NCI-H226 (cell line): ENCODE data around the gene RECQL5.
"Not testable (repeated sequence)": the region's sequence is repeated elsewhere in the genome, so short reads cannot be mapped to it uniquely, and the experiment has no call there.

ENCODE experiments used
- DNase-seq: peaks from one replicate; pipeline ENCODE4 v3.0.0-alpha.2; 2015

Gene RECQL5

DNA sequence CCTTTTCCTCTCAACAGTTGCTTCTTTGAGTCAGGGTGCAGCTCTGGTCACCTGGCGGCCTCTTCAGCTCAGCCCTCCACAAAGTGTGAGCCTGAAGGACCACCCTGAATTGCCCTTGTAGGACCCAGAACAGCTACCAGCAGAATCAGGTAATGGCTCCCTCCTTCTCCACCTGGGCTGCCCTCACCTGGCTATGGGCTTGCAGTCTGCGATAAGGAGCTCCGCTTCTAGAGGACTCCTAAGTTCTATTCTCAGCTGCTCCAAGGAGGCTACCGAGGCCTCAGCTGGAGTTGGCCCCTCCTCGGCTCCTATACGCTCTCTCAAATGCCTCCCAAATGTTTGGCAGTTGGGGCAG is 20.3 kb downstream of the RECQL5 start:
- DNase-seq: no peak

DNA sequence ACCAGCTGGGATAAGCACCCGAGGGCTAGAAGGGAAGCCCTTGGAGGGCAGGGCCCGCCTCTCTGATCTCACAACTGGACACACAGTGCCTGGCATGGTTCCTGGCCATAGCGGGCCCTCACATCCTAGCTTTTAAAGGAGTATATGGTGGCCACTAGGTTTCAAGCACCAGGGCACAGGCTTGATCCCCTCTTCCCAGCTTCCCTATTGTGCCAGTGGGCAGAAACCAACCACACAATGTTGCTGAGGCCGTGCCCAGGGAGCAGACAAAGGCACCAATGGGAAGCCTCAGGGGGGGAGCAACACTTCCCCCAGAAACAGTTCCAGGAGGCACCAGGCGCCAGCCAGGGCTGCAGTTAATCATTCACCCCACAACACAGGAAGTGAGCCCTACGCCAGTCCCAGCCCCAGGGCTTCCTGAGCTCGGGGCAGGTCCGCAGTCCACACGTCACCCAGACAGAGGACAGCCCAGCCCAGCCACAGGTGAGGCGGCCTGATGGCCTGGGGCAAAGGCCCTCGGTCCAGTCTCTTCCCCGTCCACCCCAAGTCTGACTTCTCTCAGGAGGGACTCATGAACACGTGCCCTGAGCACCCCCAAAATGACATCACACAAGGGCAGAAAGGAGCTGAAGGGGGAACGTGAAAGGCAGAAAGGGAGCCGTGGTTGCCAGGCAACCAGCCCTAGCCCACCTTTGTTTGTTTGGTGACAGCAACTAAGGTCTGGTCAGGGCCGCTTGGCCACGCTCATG is 20.9 kb downstream of the RECQL5 start:
- DNase-seq: peak; percentile 97

DNA sequence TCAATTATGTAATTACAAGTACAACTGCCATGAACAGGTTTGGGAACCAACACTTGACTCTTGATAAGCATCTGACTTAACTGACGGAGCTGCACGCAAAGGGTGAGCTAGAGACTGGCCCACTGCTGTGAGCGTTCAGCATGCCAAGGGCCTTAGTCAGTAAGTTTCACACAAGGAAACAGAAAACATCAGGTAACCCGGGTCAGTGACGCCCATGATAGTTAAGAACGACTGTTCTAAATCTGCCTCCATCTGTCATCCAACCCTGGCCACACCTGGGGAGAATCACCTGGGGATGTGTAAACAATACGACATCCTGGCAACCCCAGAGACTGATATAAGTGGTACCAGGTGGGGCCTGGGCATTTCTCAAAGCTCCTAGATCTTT is 21.5 kb downstream of the RECQL5 start:
- DNase-seq: peak; percentile 98

DNA sequence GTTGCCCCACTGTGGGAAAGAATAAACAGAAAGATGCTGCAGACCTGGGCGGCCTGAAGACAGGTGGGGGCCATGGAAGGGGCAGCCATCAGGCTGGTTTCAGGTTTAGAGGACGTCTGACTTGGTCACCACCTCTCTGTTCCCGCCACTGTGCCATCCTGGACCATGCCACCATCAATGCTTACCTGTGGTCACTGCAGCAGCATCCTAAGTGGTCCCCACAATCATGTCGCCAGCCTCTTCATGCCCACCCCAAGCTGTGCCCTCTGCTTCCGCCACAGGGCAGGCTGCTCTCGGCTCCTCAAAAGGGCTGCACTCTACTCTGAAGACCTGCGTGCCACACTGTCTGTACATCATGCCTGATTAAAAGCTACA is 23.3 kb downstream of the RECQL5 start:
- DNase-seq: no peak

DNA sequence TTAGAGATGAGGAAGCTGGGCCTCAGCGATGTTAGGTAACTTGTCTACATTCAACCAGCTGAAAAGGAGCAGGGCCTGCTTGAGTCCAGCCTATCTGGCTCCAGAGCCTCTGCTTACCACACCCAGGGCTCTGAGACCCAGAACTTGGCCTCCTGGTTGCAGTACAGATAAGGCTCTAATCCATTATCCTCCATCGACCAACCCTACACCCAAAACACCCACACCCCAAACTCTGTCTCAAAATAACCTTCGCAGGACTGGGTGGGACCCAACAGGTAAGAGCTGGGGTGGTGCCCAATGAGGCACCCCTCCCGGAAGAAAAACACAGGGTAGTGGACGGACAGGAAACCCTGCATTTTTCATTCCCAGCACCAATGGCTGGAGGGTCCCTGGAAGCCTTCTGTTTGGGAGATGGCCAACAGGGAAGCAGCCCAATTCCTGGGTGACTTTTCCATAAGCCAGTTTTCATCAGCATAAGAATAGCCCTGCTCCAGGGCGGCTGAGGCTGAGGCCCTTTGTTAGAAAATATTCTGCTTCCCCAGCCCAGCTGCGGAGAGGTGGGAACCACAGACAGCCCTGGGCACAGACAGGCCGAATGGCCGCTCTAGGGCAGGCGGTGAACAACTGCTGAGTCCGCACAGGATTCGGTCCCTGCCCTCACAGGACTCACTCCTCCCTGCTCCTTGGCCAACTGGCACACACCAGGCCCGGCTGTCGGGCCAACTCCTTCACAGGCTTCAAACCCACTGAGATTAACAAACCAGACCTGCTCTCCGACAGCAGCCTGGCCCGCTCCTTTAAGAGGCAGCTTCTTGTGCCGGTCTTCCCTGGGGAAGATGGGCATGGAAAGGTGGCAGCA is 23.9 kb downstream of the RECQL5 start:
- DNase-seq: no peak

DNA sequence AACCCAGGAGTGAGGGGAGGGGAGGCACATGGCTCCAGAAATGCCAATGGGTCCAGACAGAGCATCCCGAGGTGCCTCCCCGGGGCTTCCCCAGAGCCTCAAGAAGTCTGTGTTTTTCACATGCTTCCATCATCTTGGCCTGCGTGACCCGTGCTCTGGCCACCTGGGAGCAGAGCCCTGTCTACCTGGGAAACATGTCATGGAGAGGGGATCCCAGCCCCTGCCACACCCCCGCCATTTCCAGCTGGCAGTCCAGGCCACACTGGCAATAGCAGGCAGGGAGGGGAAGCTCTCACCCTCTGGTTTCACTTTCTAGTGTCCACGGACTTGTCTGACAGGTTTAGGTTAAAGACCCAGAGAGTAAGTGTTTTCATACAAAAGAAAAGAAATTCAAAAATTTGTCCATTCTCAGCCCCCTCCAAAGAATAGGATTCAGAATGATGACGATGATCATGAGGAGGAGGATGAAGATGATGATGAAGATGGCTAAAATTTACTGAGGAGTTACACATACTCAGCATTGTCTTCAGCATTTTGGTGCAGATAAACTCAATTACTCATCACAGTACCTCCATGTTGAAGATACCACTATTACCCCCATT is 24.7 kb downstream of the RECQL5 start:
- no peak for DNase-seq

DNA sequence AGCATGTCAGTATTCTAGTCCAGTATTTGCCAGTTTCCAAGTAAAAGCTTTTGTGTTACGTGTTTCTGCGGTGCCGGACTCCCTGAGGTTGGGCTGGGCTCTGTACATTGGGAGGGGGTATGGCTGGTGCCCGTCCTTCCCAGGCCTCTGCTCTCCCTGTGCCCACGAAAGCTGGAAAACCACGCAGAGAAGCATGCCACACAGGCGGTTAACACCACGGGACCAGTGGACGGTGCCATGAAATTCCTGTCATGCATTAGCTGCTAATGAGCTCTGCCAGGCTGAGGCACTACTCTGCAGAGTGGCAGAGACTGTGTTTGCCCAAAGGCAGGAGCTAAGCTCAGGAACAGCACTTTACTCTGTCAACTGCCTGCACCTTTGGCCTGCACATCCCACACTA is 25.6 kb downstream of the RECQL5 start:
- no peak for DNase-seq

DNA sequence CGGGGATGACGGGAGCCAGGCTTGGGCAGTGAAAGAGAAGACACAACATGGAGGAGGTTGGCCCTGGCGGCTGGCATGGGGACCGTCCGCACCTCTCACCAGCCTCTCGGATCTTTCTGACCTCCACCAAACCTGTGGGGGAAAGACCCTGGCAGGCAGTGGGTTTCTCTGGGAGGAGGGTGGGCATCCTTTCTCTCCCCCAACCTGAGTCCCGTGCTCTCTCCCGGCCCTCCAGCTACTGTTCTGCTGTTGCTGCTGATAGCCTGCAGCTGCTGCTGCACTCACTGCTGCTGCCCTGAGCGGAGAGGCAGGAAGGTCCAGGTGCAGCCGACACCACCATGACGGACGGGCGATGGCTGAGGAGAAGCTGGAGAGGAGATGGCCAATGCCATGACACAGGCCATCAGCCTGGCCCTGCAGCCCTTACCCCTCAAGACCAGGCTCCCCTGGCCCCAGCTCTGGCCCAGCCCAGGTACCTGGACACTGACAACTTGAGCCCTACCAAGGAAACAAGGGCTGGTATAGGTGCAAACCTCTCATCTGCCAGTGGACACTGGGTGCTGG is 26.3 kb downstream of the RECQL5 start:
- DNase-seq: no peak

DNA sequence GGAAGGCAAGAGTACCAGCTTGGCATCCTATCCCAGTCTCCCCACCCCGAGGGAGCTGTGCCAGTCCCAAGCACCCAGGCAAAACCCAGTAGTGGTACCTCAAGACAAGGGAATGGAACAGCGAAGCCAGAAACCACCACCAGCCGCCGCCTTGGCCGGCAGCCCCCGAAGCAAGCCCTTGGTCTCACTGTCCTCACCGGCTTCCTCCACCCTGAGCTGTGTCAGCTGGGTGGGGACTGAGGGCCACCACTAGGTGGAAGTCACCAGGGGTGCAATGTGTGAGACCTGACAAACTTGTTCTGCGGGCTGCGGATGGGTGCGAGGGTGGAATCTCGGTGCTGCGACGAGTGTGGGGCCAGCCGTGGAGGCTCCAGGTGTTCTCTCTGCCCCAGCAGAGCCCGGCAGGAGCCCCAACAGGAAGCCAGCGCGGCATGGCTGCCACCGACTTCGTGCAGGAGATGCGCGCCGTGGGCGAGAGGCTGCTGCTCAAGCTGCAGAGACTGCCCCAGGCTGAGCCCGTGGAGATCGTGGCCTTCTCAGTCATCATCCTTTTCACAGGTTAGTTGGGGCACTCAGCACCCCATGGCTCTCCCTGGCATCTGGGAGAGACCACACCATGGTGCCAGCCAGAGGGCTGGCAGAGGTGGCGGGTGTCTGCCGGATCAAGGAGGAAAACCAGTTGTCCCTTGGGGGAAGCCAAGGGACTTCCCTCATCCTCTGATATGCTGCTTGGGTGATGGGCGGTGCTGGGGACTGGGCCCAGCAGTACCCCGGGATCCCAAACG is 27.0 kb downstream of the RECQL5 start:
- DNase-seq: no peak

DNA sequence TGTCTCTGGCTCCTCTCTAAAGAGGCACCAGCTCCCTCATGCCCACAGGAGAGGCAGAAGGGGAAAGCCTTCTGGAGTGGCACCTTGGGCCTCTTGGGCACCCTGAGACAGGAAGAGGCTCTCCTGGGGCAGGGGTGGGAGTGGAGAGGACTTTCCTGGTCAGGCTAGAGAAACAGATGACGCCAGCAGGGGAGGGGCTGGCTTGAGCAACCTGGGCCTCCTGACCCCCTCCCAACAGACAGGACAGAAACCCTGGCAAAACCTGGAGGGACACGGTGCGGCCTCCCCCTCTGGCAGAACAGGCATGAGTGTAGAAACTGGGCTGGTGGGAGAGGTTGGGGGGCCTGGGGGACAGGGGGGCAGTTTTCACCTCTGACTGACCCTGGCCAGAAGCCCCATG is 27.6 kb downstream of the RECQL5 start:
- no peak for DNase-seq

DNA sequence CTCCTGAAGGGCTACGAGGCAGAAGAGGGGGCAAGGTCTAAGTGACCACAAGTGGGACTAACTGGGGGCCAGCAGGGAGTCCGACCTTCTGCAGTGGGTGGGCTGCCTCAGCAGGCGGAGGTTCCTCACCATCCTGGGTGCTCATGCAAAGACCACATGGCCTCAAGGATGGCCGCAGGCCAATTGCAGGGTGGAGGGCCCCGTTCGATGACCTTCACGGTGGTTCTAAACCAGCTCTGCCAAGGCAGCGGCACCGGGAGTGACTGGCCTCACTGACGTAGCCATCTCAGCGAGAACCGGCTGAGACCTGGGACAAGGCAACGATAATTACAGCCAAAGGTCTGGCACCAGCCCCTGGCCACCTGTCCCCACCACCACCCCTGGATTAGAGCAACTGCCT is 28.1 kb downstream of the RECQL5 start:
- no peak for DNase-seq

DNA sequence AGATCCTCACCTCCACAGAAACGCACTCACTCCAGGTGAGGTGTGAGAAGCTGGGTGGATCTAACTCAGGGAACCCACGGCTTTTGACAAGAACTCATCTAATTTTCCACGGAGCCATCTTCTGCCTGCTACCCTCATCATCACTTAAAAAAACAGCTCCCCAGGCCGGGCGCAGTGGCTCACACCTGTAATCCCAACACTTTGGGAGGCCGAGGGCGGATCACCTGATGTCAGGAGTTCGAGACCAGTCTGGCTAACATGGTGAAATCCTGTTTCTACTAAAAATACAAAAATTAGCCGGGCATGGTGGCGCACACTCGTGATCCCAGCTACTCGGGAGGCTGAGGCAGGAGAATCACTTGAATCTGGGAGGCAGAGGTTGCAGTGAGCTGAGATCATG is 28.9 kb downstream of the RECQL5 start:
- DNase-seq: not testable (repeated sequence)

DNA sequence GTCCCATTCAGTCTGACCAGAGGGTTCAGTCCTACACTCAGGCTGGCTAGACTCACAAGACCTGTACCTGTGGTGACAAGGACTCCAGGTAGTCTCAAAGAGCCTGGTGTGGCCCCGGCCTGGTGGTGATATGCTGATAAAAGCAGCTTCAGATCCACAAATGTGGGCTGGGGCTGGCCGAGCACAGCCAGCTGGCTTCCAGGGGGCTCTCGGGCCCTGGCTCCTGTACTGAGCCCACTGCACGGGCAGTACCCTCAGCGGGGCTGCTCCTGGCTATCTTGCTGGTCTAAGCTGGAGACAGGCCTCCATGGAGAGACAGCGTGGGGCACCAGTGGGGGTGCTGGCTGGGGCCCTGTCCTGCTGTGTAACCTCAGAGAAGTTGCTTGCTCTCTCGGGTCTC is 29.4 kb downstream of the RECQL5 start:
- no peak for DNase-seq

DNA sequence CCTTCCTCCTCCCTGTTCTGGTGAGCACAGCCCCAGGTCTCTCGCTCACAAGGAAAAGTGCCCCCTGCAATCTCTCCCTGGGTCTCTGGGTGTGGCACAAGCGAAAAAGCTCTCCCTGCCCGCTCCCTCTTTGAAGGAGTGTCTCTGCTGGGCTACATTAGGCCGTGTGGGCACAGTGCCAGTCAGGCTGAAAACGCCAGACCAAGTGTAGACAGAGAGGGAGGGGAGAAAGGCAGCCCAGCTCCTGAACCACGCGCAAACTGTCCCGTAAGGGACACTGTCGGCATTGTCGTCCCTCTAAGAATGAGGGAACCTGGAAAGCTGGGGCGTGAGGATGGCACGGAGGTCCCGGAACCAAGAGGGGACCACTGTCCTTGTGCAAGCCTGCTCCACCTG is 29.8 kb downstream of the RECQL5 start:
- DNase-seq: no peak

DNA sequence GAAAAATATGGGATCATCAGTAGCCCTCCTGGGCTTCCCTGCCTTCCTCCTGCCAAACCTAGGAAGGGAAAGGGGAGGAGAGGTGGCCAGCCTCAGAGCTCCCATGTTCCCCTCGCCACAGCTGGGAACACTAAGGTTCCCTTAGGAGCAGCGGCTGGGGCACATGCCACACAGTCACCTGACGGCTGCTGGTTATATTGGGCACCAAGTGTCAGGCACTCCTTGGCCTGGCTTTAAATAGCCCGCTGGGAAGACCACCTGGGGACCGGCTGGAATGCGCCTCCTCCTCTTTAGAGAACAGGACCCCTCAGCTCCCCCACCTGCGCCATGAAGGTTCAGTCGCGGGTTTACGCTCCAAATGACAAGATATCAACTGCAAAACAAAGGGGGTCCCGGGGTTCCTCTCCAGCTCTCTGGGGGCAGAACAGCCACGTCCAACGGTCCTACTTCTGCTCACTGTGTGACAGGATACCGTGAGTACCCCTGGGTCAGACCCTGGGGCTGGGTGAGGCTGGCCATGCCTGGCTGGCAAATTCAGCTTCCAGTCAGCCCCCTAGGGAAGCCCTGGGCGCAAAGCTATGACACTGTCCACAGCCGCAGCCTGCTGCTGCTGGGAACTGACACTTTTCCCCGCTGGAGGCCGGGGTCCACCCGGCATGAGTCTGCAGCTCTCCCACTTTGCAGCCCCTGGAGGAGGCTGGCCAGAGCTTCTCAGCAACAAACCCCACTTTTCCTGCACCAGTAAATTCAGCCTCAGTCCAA is 30.4 kb downstream of the RECQL5 start:
- DNase-seq: no peak

DNA sequence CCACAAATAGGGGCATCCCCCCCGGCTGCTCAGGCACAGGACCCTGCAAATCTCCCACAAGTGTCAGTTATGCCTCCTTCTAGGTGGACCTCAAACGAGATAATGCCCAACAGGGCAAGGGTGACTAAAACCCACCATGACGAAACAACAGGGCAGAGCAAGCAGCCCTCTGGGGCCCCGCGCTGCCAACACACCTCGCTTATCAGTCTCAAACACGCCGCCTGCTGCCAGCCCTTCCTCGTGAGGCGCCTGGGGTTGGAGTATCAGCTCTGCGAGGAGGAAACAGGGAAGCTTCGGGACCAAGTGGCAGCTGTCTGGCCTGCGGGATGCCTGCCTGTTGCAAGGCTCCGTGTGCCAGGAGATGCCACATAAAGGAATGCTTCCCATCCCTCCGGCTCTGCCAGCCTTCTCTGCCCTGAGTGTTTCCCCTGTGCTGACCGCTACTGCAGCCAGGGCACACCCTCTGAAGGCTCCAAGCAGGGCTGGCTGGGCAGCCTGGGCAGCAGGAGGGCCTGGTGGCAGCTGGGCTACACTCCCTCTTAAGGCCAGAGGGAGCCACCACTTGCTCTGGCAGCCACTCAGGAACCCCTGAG is 31.2 kb downstream of the RECQL5 start:
- DNase-seq: peak; percentile 49

DNA sequence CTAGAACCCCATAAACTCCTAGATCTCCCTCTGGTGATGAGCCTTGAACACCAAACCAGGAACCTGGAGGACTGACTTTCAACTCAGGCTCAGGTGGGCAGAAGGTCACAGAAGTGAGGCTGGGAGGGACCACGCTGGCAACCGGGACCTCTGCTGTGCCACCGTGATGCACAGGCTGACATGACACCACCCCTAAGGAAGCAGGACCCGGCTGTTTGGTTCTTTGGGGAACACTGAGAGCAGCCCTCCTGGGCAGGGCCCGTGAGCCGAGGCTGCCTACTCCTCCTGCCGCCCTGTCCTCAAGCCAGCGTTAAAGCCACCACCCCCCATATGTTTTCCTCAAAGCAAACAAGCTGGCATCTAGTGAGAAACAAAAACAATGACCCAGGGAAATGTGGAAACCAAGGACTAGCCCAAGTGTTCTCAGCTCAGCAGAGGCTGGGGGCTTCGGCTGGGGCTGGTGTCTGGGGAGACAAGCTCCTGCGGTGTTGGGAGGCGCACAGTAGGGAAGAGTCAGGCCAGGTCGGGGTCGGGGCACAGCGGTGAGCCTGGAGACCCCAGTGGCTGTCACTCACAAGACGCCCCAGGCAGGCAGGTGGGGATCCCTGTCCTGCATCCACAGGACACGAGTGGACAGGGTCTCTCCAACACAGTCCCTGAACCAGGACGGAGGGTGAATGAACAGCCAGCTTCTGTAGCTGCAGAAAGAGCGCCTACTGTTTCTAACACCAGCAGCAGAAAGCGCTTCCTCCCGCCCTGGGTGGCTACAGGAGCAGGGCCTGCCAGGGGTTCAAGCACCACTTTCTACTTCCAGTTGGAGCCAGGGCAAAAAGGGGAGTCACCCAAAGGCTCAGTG is 32.0 kb downstream of the RECQL5 start:
- no peak for DNase-seq

DNA sequence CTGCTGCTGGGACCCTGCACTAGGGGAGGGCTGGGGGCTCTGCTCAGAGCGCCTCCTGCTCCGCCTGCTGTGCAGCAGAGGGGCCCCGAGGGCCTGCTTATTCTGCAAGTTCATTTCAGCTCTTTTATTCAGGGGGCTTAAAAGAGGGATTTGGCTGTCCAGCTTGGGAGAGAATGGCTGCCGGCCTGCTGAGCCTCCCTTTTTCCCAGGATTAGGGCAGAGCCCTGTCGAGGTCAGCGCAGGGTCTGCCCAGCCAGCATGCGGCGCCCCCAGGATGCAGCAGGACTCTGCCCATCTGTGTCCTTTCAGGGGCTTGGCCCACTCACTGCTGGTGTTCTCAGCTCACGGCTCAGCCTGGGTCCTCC is 32.6 kb downstream of the RECQL5 start:
- no peak for DNase-seq

DNA sequence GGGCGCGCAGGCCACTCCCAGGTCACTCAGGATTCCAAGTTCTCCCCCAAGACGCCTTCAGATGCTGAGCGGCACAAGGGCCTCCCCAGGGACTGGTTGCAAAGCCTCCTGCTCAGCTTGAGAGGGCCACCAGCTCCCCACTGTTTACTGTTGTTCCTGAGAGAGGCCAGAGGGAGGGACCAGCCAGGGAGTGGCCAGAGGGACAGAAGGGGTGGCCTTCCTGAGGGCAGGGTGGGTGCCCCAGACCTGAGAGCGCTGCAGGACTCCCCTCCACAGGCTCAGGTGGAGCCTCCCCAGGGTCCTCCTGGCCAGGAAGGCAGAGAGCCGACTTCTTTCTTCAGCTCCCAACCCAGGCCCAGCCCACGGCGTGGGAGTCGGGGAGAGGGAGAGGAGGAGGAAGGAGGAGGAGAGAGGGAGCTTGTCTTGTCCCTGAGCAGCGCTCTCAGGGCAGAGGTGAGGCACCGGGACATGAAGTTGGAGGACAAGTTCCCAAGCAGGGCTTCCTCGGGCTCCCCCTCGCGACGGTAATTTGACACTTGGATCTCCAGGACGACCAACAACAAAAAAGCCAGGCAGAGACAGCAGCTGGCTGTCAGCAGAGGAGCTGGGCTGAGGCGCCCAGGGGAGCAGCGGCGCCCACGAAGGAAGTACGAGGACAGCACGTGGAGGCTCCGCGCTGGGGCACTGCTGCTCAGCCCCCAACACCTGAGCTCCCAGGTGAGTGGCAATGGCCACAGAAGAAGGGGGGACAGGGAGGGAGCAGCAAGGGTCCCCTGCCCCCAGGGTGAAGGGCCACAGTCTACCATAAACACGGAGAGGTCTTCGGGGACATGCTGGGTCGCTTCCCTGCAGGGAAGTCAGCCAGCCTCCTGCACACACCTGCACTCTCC is 33.2 kb downstream of the RECQL5 start:
- peak; percentile 85 for DNase-seq
